A204.1 (cell line): ENCODE results near the gene RNF167.

ENCODE experiments used
- FAIRE-seq: peaks from 2 replicates; lab custom pipeline; 2012; peaks lifted over from hg19 to GRCh38; lab: Jason Lieb, UNC

Gene RNF167

GRCh38 chr17:4939796-4940554, at the start of gene RNF167, which contains the start of gene SLC25A11:
RNF167 (plus strand) TSS chr17:4940268; CDS start chr17:4940910, 642 bp downstream.
SLC25A11 (minus strand) TSS chr17:4940046; CDS start chr17:4939910, 136 bp downstream.
- FAIRE-seq, result peak; percentile 97

- no peak for FAIRE-seq
Measured at GRCh38 chr17:4891411-4892410, 48.4 kb upstream of the RNF167 start.

- FAIRE-seq, result no peak
Measured at GRCh38 chr17:4892499-4893221, 47.4 kb upstream of the RNF167 start.

GRCh38 chr17:4893272-4893671, 46.8 kb upstream of the RNF167 start:
- FAIRE-seq, result no peak

DNA sequence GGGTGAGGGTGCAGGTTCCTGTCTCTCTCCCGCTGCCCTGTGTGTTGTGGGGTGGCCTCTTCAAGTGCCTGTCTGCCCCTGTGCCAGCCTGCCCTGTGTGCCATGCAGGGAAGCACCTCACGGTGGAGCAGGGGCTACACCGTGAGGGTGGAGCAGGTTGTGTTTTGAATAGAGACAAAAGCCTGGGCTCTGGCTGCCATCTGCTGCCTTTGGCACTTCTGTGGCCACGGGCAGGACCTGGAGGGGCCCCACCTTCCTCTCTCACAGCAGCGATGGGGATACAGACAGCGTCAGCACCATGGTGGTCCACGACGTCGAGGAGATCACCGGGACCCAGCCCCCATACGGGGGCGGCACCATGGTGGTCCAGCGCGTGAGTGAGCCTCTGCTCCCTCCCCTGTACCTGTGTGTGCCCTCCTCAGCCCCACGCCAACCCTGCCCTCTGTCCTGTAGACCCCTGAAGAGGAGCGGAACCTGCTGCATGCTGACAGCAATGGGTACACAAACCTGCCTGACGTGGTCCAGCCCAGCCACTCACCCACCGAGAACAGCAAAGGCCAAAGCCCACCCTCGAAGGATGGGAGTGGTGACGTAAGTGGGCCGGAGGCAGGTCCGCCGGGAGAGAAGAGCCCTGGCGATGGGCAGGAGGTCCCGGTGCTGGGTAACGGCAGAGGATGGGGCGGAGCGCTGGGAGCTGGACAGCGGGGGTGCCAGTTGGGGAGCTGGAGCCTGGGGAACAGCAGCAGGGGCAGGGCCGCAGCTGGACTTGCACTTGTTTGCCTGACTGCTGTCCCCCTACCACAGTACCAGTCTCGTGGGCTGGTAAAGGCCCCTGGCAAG, 46.1 kb upstream of the RNF167 start:
- no peak for FAIRE-seq

GRCh38 chr17:4895121-4895520, 44.9 kb upstream of the RNF167 start:
- FAIRE-seq, result no peak

- FAIRE-seq, result no peak
Measured at GRCh38 chr17:4895657-4896331, 44.3 kb upstream of the RNF167 start.

DNA sequence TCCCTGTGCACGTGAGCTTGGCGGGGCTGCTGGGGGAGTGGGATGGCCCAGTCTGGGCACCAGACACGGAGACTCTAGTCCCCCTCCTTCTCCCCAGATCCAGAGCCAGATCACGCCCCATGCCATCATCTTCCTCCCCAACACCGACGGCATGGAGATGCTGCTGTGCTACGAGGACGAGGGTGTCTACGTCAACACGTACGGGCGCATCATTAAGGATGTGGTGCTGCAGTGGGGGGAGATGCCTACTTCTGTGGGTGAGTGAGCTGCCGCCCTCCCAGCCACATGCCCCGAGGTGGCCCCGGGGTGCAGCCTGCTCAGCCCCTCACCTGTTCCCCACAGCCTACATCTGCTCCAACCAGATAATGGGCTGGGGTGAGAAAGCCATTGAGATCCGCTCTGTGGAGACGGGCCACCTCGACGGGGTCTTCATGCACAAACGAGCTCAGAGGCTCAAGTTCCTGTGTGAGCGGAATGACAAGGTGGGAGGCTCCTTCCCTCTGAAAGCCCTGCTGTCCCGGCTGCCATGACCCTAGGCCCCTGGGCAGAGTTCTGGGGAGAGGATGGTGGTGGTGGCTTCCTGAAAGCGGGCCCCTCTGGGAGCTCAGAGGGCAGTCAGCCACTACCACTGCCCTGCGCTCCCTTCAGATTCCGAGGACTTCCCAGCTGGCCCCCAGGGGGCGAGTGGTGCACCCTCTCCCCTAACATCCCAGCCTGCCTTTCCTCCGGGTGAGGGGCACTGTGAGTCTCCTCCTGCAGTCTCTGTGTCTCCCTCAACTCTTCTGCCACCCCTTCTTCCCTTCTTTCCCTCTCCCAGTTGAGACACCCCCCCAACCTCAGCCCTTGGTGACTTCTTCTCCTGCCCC, 43.5 kb upstream of the RNF167 start:
- FAIRE-seq, result no peak

GRCh38 chr17:4897198-4897687, 42.8 kb upstream of the RNF167 start:
- FAIRE-seq, result no peak

- no peak for FAIRE-seq
Measured at GRCh38 chr17:4897785-4898184, 42.3 kb upstream of the RNF167 start.

GRCh38 chr17:4898351-4898750, 41.7 kb upstream of the RNF167 start:
- FAIRE-seq, result no peak

DNA sequence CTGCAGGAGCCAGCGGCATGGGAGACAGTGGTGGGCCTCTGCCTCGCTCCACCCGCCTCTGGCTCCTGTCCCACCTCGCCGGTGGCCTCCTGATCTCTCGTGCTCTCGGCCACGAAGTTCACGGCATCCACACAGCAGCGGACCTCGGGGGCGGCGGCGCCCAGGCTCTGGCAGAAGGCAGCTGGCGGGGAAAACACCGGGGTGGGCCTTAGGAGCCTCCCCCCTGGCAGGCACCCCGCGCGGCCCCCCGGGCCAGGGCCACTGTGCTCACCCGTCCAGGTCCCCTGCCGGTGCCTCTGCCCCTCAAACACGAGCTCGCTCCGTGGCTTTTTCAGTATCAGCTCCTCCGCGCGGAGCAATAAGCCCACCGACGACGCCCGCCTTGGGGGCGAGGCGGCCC, 41.1 kb upstream of the RNF167 start:
- FAIRE-seq, result no peak

GRCh38 chr17:4899341-4900230, 40.5 kb upstream of the RNF167 start, which contains the start of gene C17orf107:
C17orf107 (plus strand) TSS chr17:4899536; CDS start chr17:4899763, 227 bp downstream.
- FAIRE-seq, result no peak

GRCh38 chr17:4900231-4901107, 39.6 kb upstream of the RNF167 start:
- FAIRE-seq, result no peak

GRCh38 chr17:4901108-4901647, 38.9 kb upstream of the RNF167 start:
- FAIRE-seq, result no peak

- FAIRE-seq, result no peak
Measured at GRCh38 chr17:4901648-4902344, 38.3 kb upstream of the RNF167 start.
